KBM-7 (cell line): ENCODE measurements around the gene FAM193A.
A peak's percentile ranks its signal among the peaks of the same experiment; 100 is the strongest.
"Not testable (repeated sequence)": the region's sequence is repeated elsewhere in the genome, so short reads cannot be mapped to it uniquely, and the experiment has no call there.

ENCODE experiments used
- DNase-seq: peaks from one replicate; pipeline ENCODE4 v3.0.0-alpha.2; 2015
- in situ Hi-C: fragments of 300-500 bp; cut with MboI; formaldehyde crosslinking; loops from 2 replicates; pipeline ENCODE4 v1.14.3; 2020; ENCODE audit warnings: low sequenced_read_pairs, low pct_unique_long_range_greater_than_20kb, mixed read lengths

The FAM193A gene

DNA sequence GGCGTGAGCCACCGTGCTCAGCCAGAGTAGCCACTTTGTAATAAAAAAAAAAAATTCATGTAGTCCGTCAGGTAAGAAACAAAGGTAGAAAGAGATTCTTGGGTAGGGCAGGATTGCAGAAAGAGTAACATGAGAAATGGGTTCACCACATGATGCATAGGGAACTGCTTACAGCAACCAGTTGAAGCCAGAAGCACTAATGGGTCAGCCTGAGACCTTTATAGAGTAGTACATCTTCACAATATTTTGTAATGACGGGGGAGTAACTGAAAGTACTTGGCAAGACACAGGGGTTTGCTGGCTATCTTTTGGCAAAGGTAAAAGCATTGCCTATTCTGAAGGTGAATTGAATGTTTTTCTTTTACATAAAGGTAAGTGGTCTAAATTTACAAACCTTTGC, 29.1 kb downstream of the FAM193A start:
- in situ Hi-C loops = no loop called here
- no peak for DNase-seq

DNA sequence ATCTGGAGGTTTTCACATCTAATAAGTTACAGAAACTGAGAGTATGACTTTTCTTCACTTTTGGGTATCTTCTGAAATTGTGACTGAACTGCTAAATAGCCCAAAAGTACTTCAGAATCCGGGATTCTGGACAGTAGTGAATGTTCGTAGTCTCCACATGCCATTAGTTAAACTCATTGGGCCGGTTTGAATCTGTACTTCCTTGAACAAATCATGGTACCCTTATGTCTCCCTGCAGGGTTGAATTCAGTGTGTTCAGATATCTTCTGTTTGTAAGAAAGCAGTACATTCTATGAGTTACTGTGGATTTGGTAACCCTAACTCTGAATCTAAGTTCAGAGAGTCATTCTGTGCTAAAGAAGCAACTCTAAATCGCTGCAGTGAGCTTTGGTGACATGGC, 33.6 kb downstream of the FAM193A start:
- in situ Hi-C loops = no loop called here
- no peak for DNase-seq

DNA sequence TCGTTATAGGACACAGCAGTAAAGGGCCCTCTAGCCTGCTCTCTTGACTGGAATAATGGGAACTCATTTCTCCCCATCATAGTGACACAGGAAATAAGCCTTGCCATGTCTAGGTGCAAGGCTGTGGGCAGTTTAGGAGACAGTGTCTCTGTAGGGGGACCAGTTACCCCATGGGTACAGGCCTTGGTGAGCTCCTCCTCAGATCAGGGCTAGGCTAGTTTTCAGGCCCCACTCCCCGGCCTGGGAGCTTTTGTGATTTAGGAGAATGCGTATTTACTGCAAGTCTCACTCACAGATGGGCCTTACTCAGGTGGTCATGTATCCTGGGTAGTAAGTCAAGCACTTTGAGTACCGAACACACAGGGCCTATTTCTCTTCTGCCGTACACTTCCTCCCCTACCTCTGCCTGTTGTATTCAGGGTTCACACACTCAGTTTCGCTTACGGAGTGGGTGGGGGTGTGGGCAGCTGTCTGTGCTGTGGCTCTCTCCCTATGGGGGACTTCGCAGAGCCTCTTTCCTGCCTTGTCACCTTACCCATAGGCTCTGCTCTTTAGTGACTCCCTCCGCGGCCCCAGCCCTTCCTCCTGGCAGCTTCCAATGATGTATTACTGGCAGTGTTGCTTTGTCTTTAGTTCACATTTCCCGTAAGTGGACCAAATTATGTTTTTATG, 34.2 kb downstream of the FAM193A start:
- in situ Hi-C loops = no loop called here
- no peak for DNase-seq

DNA sequence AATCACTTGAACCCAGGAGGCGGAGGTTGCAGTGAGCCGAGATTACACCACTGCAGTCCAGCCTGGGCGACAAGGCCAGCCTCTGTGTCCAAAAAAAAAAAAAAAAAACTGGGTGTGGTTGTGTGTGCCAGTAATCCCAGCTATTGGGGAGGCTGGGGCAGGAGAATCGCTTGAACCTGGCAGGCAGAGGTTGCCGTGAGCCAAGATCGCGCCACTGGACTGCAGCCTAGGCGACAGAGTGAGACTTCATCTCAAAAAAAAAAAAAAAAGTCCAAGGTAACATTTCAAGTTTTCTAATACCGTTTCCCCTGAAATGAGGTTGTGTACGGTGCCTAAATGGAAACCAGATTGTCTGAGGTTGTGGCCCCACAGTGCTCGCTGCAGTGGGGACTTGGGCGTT, 35.6 kb downstream of the FAM193A start:
- in situ Hi-C loops = no loop called here
- no peak for DNase-seq

DNA sequence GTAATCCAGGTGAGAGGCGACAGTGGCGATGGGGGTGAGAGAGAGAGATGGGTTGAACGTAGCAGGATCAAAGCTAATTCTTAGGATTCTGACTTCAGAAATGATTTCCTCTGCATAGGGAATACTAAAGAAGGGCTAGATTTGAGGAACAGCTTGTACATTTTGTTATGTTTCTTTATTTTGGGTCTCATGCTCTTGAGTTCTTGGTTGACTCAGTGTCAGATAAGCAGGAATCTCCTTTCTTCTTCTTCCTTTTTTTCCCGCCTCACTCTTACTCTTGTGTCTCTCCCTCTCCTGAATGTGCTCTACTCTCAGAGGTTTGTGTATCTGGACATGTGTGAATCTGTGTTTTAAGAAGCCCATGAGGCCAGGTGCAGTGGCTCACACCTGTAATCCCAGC, 36.4 kb downstream of the FAM193A start:
- in situ Hi-C loops = no loop called here
- no peak for DNase-seq

DNA sequence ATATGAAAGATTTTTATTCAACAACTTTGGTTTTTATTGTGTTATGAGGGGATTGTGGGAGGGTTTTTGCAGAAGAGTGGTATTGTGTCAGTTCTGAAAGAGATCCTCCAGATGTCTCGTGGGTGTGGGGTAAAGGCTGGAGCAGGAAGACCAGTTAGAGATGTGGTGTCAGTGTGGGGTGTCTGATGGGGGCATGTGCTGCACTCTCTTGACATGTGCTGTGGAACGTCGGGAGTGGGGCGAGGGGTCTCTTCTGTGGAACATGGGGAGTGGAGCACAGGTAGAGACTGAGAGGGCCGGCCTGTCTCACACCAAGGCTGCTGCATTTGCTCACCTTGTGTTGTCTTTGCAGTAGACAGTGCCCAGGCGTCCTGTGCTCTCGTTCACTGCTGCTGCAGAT, 37.6 kb downstream of the FAM193A start:
- DNase-seq = no peak
- in situ Hi-C loops = no loop called here

DNA sequence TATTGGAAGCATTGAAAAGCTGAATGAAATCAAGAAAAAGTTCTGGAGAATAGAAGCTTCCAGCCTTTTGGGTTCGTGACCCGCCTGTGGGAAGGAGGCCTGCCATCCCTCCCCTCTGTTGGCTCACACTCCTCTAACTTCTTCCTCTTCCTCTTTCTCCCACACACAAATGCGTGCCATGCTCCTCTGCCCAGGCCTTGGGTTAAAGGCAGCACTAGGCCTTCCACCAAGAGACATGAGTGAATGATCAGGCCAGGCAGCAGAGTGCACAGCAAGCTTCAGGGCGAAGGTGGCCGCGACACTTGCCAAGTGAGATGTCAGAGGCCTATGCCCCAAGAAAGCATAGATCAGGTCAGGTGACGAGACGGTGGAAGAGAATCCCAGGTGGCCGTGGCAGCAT, 38.4 kb downstream of the FAM193A start:
- in situ Hi-C loops = no loop called here
- DNase-seq = peak; percentile 84

DNA sequence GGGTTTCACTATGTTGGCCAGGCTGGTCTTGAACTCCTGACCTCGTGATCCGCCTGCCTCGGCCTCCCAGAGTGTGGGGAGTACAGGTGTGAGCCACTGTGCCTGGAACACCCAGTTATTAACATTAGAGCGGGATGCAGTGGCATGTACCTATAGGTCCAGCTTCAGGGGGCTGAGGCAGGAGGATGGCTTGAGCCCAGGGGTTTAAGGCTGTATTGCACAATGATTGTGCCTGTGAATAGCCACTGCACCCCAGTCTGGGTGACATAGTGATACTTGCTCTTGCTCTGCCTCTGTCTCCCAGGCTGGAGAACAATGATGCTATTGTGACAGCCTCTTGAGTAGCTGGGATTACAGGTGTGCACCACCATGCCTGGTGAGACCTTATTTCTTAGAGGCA, 39.8 kb downstream of the FAM193A start:
- in situ Hi-C loops = no loop called here
- no peak for DNase-seq

DNA sequence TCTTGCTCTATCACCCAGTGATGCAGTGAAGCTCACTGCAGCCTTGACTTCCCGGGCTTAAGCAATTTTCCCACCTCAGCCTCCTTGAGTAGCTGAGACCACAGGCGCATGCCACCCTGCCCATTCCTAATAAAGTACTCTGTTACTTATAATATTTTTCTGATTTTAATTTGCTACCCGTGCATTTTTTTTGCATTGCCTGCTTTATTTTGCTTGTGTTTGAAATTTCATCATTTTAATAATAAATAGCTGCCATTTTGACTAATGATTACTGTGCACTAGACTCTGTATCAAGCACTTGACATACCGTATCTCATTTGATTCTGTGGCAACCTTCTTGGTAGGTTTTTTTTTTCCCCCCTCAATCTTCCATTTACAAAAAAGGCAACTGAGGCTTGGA, 41.7 kb downstream of the FAM193A start:
- in situ Hi-C loops = no loop called here
- no peak for DNase-seq

DNA sequence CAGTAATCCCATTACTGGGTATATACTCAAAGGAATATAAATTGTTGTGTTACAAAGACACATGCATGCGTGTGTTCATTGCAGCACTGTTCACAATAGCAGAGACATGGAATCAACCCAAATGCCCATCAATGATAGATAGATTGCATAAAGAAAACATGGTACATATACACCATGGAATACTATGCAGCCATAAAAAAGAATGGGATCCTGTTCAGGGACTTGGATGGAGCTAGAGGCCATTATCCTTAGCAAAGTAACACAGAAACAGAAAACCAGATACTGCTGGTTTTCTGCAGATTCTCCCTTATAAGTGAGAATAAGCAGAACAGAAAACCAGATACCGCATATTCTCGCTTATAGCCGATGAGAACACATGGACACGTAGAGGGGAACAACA, 43.5 kb downstream of the FAM193A start:
- DNase-seq = no peak
- in situ Hi-C loops = no loop called here

DNA sequence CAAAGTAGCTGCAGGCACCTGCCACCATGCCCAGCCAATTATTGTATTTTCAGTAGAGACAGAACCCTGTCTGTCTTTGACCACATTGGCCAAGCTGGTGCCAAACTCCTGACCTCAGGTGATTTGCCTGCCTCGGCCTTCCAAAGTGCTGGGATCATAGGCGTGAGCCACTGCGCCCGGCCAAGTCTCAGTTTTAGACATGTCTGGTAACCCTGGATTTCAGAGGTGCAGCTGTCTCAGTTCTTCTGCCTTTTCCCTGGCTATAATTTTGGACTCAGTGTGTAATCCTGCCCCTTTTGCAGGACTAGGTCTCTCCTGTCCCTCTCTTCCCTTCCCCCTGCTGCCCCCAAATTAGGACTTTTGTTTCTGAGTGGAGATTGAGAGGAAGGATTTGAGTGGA, 46.6 kb downstream of the FAM193A start:
- in situ Hi-C loops = no loop called here
- DNase-seq = no peak

DNA sequence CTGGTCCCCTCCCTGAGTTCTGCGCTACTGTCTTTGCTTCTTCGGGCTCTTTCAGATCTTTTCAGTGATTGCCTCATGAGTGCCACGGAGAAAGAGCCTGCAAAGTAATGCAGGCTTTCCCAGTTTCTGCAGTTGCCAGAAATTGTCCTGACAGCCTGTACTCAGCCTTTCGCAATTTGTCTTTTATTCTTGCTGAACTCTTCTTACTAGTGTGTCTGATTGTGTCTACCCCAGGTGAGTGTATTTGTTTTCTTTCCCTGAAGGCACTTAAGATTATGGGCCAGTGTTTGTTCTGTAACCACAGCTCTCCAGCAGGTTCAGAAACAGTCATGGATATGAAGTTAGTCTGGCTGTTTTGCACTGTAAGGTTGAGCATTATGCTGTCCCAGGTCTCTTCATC, 47.1 kb downstream of the FAM193A start:
- DNase-seq = no peak
- in situ Hi-C loops = no loop called here

DNA sequence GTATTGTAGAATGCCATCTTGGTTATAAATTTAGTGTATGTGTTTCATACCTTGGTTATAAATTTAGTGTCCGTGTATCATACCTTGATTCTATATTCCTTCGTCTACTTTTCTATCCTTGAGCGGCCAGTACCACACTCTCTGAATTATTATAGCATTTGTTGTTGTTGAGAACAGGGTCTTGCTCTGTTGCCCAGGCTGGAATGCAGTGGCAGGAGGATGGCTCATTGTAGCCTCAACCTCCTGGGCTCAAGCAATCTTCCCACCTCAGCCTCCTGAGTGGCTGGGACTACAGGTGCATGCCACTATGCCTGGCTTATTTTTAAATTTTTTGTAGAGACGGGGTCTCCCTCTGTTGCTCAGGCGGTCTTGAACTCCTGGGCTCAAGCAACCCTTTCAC, 50.1 kb downstream of the FAM193A start:
- in situ Hi-C loops = no loop called here
- no peak for DNase-seq

DNA sequence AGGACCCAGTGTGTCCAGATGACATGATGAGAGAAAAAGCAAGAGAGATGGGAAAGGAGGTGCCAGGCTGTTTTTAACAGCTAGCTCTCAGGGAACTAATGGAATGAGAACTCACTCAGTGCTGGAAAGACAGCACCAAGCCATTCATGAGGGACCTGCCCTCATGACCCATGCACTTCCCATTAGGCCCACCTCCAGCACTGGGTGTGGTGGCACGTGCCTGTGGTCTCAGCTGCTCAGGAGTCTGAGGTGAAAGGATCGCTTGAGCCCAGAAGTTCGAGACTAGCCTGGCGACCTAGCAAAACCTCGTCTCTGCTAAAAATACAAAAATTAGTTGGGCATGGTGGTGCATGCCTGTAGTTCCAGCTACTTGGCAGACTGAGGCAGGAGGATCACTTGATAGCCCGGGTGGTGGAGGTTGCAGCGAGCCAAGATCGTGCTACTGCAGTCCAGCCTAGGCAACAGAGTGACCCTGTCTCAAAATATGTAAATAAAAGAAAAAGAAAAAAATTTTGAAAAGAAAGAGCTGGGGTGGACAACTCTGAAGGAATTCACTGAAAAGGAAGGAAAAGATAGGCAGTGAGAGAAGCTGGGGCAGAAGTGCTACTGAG, 50.9 kb downstream of the FAM193A start:
- DNase-seq = no peak
- in situ Hi-C loops = no loop called here

DNA sequence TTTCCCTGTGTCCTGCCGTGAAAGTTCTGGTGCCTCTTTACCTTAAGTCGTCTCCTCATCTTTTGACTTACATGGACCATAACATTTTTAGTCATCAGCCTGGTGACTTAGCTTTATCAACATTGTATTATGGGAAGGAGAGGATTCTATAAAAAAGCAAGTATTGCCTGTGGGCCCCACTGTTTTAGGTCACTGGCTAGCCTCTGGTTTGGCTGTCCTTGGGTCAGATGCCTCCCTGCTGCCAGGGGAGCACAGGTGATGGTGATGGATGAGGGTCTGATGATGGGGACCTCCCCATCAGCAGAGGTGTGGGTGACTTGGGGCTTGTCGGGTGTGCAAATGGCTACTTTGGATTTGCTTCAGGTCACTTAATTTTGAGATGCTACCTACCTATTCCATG, 51.8 kb downstream of the FAM193A start:
- no peak for DNase-seq
- in situ Hi-C loops = no loop called here

DNA sequence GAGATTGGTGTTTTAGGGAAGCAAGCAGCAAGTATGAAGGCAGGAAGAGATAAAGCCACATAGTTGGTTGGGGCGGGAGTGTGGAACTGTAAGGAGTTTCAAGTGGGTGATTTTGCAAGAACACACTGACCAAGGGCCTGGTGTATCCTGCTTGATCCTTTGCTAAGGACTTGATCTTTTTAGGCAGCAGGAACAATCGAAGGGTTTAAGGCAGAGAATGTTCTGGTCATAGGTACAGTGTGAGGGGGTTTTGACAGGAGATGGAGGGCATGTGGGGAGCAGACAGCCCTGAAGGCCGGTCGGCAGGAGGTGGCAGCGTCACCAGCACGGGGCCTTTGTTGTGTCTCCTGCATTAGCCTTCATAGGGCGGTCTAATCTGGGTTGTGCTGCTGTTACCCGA, 54.7 kb downstream of the FAM193A start:
- peak; percentile 80 for DNase-seq
- in situ Hi-C loops = no loop called here

DNA sequence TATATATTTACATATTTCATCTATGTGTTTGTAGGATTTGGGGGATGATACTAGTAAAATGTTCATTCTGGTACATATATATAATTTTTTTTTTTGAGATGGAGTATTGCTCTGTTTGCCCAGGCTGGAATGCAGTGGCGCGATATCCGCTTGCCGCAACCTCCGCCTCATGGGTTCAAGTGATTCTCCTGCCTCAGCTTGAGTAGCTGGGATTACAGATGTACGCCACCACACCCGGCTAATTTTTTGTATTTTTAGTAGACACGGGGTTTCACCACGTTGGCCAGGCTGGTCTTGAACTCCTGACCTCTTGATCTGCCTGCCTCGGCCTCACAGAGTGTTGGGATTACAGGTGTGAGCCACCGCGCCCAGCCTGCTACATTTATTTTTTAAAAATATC, 55.6 kb downstream of the FAM193A start:
- in situ Hi-C loops = not testable (repeated sequence)

DNA sequence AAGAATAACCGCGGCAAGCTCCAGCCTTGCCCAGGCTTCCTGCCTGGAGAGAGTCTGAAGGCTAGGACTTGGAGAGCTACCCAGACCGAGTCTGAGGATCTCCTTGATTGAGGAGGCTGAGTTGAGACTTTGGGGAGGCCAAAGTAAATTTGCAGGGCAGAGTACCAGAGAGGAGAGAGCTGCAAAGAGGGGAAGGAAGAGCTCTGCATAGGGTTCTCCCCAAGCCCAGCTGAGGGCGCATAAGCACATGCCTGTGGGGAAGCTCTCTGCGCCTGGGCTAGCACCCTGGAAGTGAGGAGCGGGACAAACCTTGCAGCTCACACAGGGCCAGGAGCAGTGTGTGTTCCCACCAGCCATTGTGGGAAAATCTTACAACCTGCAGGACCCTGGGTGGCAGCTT, 56.1 kb downstream of the FAM193A start:
- in situ Hi-C loops = no loop called here
- peak; percentile 32 for DNase-seq

More for the DNA sequence above, 55.6 kb downstream of the FAM193A start:
- DNase-seq = not testable (repeated sequence)

DNA sequence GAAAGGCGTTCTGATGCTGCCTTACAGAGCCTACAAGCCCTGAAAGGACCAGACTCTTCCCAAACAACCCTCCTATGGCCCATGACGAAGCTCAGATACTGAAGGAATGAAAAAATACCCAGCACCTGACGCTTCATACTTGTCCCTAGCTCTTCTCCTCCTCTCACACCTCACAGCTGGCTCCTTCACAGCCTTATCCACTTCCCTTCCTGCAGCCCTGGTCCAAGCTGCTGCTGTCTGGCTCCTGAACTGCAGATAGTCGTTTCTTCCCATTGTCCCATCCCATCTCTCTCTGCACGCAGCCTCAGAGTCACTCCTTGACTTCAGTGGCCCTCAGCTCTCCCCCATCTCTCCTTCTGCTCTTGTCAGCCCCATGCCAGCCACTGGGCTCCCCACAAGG, 56.6 kb downstream of the FAM193A start:
- DNase-seq = no peak
- in situ Hi-C loops = no loop called here

DNA sequence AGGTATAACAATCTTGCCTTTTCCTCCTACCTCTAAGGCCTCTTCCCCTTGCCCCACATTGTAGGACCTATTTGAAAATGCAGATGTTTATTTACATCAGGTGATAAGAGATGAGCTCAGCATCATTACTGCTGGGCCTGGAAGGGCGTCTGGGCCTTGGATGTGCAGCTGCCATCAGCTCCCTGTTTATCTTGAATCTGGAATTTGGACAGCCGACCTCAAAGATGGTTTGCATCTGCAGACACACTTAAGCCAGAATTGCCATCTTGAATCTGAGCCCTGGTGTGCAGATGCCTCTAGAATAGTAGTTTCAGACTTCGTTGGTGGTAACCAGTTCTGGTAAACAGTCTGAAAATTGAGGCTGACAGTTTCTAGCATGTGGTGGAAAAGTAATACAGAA, 59.0 kb downstream of the FAM193A start:
- no peak for DNase-seq

DNA sequence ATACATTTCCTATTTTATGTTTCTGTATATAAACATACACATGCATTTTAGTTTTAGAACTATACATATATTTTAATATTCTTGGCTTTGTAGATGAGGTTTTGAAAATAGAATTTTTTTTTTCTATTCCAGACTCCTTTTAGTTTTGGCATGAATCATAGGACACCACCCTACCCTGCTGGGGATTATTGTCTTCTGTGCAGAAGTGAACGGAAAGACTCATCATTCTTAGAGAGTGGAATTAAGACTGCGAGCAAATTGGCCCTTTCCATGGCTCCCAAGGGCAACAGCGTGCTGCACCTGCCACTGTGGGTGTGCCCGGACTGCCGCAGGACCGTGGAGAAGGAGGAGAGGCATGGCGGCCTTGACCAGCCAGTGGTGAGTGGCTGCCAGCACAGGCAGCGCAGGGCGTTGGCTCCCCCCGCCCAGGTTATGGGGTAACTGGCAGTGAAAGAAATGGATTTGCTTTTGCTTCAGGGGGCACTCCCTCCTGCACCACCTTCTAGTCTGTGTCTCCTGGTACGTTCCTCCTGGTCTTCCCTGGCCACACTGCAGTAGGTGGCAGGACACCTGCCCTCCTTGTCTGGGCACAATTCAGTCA, 59.6 kb downstream of the FAM193A start:
- in situ Hi-C loops = no loop called here
- DNase-seq = no peak

More for the DNA sequence above, 59.0 kb downstream of the FAM193A start:
- in situ Hi-C loops = no loop called here
